ENCODE results near the gene CLDN11.

Gene CLDN11

GRCh38 chr3:170426240-170426797 lies 7.7 kb downstream of the CLDN11 start:
- no peak for DNase-seq (ENCODE audit: low read depth in 2 of 2)

- no peak for DNase-seq (ENCODE audit: low read depth in 2 of 2)
Measured at GRCh38 chr3:170428095-170428494, 9.4 kb downstream of the CLDN11 start.

GRCh38 chr3:170429050-170429449 lies 10.4 kb downstream of the CLDN11 start:
- no peak for DNase-seq (ENCODE audit: low read depth in 2 of 2)

GRCh38 chr3:170431054-170431453 lies 12.4 kb downstream of the CLDN11 start:
- no peak for DNase-seq (ENCODE audit: low read depth in 2 of 2)

GRCh38 chr3:170432416-170432815 lies 13.7 kb downstream of the CLDN11 start:
- DNase-seq (ENCODE audit: low read depth in 2 of 2): no peak

- no peak for DNase-seq (ENCODE audit: low read depth in 2 of 2)
Measured at GRCh38 chr3:170436697-170437096, 18.0 kb downstream of the CLDN11 start.

GRCh38 chr3:170437176-170437575 lies 18.5 kb downstream of the CLDN11 start:
- no peak for DNase-seq (ENCODE audit: low read depth in 2 of 2)

- no peak for DNase-seq (ENCODE audit: low read depth in 2 of 2)
Measured at GRCh38 chr3:170437696-170438407, 19.2 kb downstream of the CLDN11 start.

- no peak for DNase-seq (ENCODE audit: low read depth in 2 of 2)
Measured at GRCh38 chr3:170438836-170439235, 20.2 kb downstream of the CLDN11 start.

GRCh38 chr3:170440344-170440743 lies 21.7 kb downstream of the CLDN11 start:
- no peak for DNase-seq (ENCODE audit: low read depth in 2 of 2)

GRCh38 chr3:170441412-170441811 lies 22.7 kb downstream of the CLDN11 start:
- no peak for DNase-seq (ENCODE audit: low read depth in 2 of 2)

GRCh38 chr3:170442947-170443346 lies 24.3 kb downstream of the CLDN11 start:
- DNase-seq (ENCODE audit: low read depth in 2 of 2): no peak

- no peak for DNase-seq (ENCODE audit: low read depth in 2 of 2)
Measured at GRCh38 chr3:170443457-170443856, 24.8 kb downstream of the CLDN11 start.

- no peak for DNase-seq (ENCODE audit: low read depth in 2 of 2)
Measured at GRCh38 chr3:170448584-170448983, 29.9 kb downstream of the CLDN11 start.

GRCh38 chr3:170450039-170450438 lies 31.4 kb downstream of the CLDN11 start:
- DNase-seq (ENCODE audit: low read depth in 2 of 2): no peak

GRCh38 chr3:170454509-170454908 lies 35.8 kb downstream of the CLDN11 start:
- no peak for DNase-seq (ENCODE audit: low read depth in 2 of 2)

- no peak for DNase-seq (ENCODE audit: low read depth in 2 of 2)
Measured at GRCh38 chr3:170458285-170458684, 39.6 kb downstream of the CLDN11 start.

- DNase-seq (ENCODE audit: low read depth in 2 of 2): no peak
Measured at GRCh38 chr3:170463011-170463410, 44.3 kb downstream of the CLDN11 start.

GRCh38 chr3:170465955-170466354 lies 47.3 kb downstream of the CLDN11 start:
- no peak for DNase-seq (ENCODE audit: low read depth in 2 of 2)

GRCh38 chr3:170467007-170467406 lies 48.3 kb downstream of the CLDN11 start:
- DNase-seq (ENCODE audit: low read depth in 2 of 2): no peak

GRCh38 chr3:170467571-170468147 lies 49.0 kb downstream of the CLDN11 start:
- no peak for DNase-seq (ENCODE audit: low read depth in 2 of 2)

- DNase-seq (ENCODE audit: low read depth in 2 of 2): no peak
Measured at GRCh38 chr3:170469151-170470062, 50.7 kb downstream of the CLDN11 start.

All from stimulated activated CD4-positive, alpha-beta T cell treated with anti-CD3 and anti-CD28 coated beads, Interleukin-4, amount 100 ng/mL, for 48 hours (primary cell).